Frontal cortex (tissue), 4 donors: ENCODE measurements around the gene C17orf50. TPM values are rescaled to one million over a fixed set of nuclear protein-coding genes. Genes with fewer than 3 reads are reported as not detected.
"Not testable (repeated sequence)": the region's sequence is repeated elsewhere in the genome, so short reads cannot be mapped to it uniquely, and the experiment has no call there.

ENCODE experiments used
- DNase-seq, 2 donors: peaks; one replicate each; pipeline ENCODE4 v3.0.0; 2012; ENCODE audit warnings: low spot score in 2 of 2
- FAIRE-seq: peaks from 2 replicates; lab custom pipeline; 2012; peaks lifted over from hg19 to GRCh38; lab: Jason Lieb, UNC
- total RNA-seq: library from RNA; depleted of rRNA; stranded (reverse); fragments of >200 nt; gene quantifications from one replicate; pipeline ENCODE4 v1.2.3, GENCODE V29; 2014
- donor health status: control.
- donor health status: control.
- donor health status: control.

The C17orf50 gene
- total RNA-seq, 1 donor from 2014 or later = 0.41 TPM

DNA sequence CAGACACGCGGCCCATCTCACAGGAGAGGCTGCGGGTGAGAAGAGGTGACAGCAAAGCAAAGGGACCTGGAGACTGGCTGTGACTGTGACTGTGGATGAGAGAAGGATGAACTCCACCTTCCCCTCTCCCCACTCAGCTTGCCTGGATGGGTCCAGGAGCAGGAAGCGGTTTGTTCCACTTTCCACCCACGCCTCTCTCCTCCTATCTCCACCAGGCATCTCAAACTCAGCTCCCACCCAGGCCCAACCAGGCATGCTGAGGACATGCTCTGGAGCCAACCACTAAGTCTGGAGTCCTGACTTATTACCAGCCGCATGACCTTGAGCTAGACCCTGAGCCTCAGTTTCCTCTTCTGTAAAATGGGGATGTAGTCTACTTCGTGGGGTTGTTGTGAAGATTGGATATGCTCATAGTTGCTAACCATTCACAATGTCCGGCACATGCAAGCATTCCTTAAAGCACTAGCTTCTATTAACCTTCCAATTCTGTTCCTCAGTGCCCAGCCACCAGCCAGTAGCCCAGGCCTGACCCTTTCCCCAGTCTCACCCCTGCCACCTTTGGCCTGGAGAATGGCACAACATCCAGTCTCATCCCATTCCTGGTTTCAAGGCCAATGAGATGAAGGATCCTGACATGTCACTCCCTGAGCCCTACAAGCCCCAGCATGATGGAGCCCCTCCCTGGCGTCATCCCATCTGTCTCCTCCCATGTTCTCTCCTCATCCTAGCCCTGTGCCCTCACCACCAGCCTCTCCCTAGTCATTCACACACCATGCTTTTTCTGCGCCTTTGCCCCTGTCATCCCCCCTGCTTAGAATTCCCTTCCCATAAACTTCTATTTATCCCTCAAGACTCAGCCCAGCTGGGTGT is 9.9 kb upstream of the C17orf50 start:
- no peak for FAIRE-seq

DNA sequence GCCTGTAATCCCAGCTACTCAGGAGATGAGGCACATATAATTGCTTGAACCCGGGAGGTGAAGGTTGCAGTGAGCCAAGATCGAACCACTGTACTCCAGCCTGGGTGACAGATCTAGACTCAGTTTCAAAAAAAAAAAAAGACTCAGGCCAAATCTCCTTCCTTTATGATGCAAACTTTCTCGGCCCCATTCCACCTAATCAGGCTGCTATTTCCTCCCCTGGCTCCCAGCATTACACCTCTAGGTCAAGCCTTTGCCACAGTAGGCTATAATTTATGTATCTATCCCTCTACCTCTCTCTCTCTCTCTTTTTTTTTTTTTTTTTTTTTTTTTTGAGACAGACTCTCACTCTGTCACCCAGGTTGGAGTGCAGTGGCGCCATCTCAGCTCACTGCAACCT is 9.1 kb upstream of the C17orf50 start:
- not testable (repeated sequence) for FAIRE-seq, DNase-seq

More for the DNA sequence above, 9.9 kb upstream of the C17orf50 start:
- DNase-seq = no peak

DNA sequence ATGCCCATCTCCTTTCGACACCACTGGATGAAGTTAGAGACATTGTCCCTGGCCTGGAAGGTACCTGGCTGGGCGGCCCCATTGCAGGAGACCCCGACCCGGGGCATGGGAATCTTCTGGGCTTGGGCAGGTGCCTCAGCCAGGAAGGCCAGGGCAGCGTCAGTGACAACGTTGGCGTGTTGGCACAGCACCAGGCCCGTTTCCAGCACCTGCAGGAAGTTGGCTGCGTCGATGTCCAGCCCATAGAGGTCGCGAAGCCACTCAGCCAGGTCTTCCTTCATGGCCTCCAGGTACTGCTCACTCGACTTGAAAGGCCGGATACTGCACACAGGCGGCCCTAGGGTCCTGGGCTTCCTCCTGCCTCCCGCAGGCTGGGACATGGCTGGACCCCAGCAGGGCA is 8.2 kb upstream of the C17orf50 start:
- FAIRE-seq (no peak), DNase-seq (no peak)

DNA sequence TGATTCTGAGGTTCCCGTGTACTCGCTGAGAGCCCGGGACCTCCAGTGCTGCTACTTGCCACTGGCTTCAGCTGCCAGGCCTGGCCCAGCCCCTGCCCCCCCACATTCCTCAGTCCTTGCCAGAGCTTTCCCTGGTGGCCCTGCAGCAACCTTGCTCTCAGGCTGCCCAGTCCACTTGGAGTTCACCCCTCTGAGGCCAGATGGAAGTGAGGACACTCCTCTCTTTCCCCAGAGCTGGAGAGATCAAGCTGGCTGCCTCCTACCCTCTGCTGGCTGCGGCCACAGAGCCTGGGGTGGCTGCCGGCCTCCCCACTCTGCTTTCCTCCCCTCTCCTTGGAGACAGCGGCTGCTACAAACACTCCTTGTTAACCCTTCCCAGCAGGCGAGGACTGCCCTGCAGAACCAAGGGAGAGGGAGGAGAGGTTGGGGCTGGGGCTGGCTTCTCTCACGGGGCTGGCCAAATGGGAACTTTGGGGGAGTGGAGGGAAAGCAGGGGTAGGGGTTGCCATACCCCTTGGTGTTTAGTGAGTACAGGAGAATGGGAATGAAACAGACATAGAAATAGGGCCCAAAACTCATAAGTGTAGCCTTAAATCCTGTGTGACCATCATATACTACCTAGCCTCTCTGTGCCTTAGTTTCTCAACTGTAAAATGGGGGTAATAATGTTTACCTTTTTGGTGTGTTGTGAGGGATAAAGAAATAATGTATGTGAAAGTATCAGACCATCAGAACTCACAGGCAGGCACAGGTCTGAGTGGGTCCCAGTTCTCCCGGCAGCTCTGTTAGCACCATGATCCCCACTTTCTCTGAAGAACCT is 7.5 kb upstream of the C17orf50 start, which contains the start of gene GAS2L2:
GAS2L2 (minus strand) TSS at position 295 of the 820 bp plus-strand sequence. CDS start 389 bp downstream, outside the sequence.
- FAIRE-seq (no peak), DNase-seq (no peak)

DNA sequence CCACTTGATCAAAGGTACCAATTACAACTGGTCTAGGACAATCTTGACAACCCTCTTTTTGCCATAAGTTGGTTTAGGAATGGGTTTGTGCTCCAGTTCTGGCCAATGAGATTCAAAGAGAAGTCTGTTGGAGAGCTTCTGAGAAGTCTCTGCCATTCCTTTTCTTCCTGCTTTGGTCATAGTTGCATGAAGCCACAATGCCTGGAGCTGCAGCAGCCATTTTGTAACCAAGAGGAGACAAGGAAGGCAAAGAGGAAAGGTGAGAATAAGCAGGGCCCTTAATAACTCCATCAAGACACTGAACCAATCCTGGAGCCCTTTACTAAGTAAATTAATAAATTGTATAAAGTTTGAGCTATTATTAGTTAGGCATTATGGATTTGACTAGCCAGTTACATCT is 3.4 kb upstream of the C17orf50 start:
- DNase-seq = no peak
- FAIRE-seq = no peak

DNA sequence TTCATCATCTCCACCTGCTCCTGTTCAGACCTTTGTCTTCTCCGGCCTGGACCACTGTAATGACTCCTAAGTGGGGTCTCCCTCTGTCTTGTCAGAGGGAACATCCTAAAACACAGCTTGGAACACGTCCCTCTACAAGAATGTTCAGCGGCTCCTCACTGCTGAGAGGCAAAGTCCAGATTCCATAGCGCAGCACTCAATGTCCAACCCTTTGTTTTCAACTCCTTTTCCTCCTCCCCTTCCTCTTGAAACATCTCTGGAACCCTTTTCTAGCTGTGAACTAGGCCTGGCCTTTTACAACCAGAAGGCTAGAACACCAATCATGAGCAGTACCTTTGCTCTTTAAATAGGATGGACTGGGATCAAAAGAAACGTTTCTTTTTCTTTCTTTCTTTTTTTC is 914 bp downstream of the C17orf50 start:
- DNase-seq (no peak), FAIRE-seq (no peak)

DNA sequence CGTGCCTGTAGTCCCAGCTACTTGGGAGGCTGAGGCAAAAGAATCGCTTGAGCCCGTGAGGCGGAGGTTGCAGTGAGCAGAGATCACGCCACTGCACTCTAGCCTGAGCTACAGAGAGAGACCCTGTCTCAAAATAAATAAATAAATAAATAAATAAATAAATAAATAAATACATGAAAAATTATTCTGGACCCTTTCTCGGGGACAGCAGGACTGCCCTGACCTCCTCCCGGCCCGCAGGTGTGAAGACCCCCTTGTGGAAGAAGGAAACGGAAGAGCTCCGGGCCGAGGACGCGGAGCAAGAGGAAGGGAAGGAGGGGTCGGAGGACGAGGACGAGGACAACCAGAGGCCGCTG is 3.1 kb downstream of the C17orf50 start:
- no peak for FAIRE-seq

DNA sequence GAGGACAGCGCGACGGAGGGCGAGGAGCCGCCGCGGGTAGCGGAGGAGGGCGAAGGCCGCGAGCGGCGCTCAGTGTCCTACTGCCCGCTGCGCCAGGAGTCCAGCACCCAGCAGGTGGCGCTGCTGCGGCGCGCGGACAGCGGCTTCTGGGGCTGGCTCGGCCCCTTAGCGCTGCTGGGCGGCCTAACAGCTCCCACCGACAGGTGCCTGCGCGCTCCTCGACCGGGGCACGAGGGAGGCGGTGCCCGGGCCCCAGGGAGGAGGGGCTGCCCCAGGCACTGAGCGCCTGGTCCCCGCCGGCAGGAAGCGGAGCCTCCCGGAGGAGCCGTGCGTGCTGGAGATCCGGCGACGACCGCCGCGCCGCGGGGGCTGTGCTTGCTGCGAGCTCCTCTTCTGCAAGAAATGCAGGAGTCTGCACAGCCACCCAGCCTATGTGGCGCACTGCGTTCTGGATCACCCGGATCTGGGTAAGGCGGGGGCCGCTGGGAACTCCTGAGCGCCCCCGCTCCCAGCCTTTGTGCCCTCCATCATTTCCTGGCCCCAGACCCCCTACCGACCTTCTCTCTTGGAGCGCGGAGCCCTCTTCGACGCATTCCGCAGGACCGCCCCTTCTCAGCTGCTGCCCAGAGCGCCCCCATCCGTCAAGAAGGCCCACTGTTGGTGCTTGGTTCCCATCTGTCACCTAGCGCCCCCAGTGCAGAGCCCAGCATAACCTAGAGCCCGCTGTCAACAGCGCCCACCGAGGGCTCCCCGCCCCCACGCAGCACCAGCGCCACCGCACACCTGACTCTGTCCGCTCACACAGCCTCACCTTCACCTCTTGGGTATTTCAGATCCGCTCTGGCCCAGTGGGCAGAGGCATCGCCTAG is 3.7 kb downstream of the C17orf50 start:
- DNase-seq (peak; percentile 90 to 95), FAIRE-seq (no peak)

More for the DNA sequence above, 3.1 kb downstream of the C17orf50 start:
- DNase-seq = no peak

DNA sequence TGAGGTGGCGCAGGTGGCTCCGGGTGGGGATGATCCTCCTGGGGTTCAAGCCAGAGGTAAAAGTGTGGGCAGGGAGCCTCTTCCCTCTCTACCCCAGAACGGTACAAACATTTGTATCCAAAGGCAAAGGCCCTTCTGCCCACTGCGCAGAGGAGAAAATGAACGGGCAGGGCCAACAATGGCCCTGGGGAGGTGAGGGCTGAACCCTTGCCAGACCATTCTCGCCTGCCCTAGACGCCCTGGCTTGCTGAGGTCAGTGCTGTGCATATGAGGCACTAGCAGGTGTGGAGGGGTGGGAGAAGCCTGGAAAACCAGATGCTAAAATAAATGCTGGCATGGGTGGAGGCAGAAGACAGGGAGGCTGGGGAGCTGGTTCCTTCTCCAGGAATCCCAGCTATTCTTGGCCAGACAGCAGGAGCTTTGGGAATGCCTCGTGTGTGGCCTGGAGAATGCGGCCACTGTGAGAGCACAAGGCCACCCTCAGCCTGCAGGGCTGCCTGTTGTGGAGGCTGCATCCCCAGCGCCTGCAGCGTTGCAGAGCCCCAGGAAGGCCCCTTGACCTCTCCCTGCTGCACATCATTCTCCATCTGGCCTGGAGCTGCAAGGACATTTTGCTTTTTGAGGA is 4.5 kb downstream of the C17orf50 start:
- FAIRE-seq (no peak), DNase-seq (no peak)

DNA sequence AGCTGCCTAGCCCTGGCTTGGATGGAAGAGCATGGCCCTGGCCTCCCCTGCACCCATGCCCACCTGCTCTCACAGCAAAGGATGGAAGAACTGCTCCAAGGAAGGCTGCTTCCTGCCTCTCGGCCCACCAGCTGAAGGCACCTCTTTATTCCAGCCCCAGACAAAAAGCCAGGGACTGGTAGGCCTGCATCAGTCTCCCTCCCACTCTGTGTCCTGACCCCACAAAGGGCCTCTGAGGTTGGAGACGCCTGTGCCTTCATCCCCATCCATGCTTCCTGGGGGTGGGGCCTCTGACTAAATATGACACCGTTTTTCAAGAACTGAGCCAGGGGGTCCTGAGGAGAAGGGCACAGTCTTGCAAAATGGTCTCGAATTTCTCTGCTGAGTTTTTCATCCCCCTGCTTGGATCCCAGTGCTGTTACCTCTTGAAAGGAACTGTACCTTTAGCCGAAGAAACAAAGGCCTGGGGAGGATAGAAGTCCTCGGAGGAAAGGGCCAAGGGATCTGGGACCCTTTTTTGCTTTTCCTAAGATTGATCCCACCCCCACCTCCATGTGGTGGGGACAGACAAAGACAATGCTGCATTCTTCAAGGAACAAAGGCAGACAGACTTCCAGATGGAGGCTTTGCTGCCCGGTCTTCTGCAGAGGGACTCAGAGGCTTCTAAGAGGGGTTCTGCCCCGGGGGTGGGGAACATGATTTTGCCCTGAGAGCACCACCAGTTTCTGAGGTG is 5.2 kb downstream of the C17orf50 start:
- DNase-seq = no peak
- FAIRE-seq = no peak

DNA sequence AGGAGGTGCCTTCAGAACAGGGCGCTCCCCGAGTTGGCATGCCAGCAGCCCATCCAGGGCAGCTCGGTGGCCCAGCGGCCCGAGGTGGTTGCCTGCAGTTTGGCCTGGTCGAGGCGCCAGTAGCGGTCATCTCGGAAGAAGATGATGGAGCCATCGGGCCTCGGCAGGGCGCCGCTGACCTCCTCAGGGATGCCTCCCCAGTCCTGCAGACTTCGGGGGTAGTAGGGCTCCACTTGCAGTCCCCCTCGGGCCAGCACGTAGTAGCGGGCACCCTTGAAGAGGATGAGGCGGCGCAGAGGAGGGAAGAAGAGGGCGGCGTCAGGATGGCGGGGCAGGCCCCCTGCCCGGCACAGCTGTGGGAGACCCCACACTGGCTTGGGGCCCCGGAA is 5.8 kb downstream of the C17orf50 start:
- no peak for FAIRE-seq
- no peak for DNase-seq

DNA sequence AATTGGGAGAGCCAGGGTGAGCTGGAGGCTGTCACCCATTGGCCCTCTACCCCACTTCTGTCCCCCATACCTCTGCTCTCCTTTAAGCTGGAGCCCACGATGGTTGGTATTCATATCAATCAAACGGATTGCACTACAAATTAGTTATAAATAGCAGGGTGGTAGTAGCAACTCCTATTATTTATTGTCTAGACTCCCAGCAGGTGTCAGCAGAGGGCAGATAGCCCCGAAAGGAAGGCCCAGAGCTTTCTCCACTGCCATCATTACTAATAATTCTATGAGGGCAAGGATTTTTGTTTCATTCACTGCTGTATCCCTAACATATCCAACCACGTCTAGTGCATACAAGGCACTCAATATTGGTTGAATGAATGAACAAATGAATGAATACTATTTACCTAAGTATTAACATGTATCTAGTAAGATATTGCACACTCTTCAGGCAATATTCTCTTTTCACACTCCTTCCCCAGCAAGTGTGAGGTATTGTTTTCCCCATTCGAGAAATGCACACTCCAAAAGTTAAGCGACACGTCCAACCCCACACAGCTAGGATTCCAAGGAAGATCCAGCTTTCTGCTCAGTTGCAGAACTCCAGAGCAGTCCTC is 6.3 kb downstream of the C17orf50 start:
- FAIRE-seq = no peak
- peak; percentile 65 to 72 for DNase-seq

DNA sequence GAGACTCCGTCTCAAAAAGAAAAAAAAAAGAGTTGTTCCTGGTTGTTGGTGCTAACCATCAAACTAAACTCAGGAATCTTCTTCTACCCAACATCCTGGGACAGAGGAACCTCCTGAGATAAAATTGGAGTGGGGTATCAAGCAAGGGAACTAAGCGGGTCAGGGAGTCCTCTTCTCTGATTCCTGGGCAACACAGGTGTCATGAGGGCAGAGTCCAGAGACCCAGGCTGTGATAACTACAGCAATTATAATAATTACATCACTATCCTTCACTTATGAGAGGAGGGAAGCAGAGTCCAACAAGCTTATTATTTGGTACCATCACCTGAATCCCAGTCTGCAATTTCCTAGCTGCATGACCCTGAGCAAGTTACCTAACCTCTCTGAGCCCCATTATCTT is 8.1 kb downstream of the C17orf50 start:
- FAIRE-seq (no peak), DNase-seq (no peak)

DNA sequence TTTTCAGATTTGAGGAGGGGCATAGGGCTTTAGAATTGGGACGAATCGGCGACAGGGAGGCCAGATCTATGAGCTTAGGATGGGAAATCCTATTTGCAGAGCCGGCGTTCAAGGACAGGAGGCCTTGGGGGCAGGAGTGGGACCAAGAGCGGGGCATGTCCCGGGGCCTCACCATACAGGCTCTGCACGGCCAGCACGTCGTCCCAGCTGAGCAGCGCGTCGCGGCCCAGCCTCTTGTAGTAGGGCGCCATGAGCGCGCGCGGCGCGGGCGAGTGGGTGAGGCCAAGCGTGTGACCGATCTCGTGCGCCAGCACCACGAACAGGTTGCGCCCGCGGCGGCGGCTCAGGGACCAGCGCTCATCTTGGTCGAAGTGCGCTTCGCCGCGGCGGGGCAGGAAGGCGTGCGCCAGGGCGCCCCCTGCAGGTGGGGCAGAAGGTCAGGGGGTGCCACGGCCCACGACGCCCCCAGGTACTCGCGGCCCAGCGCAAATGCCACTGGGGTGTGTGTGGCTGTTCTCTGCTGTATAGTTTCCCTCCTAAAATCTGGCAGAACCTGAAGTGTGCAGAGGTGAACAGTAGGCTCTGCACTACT is 9.3 kb downstream of the C17orf50 start:
- FAIRE-seq = no peak
- no peak for DNase-seq

DNA sequence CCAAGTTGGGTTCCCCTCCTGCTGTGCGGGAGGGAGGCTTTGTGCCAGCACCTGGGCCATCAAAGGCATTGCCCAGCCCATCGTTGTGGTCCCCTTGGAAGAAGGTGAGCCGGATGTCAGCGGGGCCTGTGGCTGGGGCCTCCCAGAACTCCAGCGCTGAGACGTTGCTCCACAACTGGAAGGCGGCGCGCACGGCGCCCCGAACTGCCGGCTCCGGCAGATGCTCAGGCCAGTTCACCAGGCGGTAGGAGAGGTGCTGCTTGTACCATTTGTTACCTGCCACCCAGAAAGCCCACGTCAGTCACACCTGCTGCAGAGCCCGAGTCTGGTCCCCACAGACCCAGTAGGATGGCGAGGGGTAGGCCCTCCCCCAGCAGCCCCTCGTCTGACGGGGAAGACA is 12.4 kb downstream of the C17orf50 start:
- FAIRE-seq = no peak
- DNase-seq = no peak

DNA sequence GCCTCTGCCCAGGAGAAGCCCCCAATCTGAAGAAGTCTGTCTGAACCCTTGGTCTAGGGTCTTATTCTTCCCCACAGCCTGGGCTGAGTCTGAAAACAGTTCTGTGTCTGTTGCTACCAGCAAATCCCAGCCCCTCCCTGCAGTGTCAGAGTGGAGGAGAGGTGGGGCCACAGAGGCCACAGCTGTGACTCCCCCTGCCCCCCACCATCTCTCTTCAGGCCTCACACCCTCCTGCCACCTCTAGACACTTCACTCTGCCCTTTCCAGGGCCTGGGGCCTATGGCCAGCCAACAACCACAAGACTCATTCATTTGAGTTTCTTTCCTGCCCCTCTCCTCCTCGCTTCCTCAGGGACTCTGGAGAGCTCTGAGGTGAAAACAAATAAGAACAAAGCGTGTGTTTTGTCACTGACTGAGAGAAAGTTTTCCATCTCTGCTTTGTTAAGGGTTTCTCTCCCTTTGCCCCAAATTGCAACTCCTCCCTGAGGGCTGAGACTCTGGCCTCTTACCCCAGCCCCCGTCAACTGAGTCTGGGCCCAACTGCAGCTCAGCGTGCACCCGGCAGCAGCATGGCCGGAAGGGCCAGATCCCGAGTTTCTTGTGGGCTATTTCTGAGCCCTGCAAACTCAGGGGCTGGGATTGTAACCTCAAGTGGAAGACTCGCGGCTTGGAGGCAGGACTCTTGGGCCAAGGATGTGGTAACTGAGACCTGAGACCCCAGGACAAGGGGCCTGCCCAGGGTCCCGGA is 13.2 kb downstream of the C17orf50 start:
- FAIRE-seq (no peak), DNase-seq (no peak)

DNA sequence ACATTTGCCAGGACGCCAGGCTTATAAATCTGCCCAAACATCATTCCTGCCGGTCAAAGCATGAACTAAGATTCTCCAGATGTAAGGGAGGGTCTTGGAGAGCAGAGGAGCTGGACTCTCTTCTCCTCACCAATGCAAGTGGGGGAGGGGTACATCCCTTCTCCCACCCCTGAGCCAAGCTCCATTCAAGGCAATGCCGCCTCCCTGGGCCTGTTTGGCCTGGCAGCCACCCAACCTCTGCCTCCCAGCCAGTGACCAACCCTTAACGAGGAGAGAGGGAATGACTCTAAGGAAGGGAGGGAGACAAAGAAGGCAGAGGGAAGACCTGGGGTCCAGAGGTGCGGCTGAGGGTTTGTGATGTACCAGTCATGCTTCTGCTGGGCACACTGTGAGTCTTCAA is 13.8 kb downstream of the C17orf50 start:
- no peak for FAIRE-seq
- DNase-seq = no peak
